Measurements from ENCODE around the gene NUP210.
"Not testable (repeated sequence)": the region's sequence is repeated elsewhere in the genome, so short reads cannot be mapped to it uniquely, and the experiment has no call there.

GRCh38 chr3:13428678-13429077, 8.6 kb upstream of the NUP210 start:
- TF ChIP-seq CTCF (conservative IDR thresholded peaks at IDR 0.05; ENCODE audit: low read depth, low read length); EZH2 (IDR thresholded peaks at IDR 0.05; ENCODE audit: borderline replicate concordance, low read depth, low read length, poor library complexity, severe bottlenecking): not testable (repeated sequence)

Measured in A673 (cell line).